K562 (cell line): ENCODE measurements around the gene RABEPK. TPM values are rescaled to one million over a fixed set of nuclear protein-coding genes. Genes with fewer than 3 reads are reported as not detected.

ENCODE experiments used
- ARNT ChIP-seq, 2 experiments: fragments of 450-650 bp; IDR thresholded peaks; 2 replicates each; pipeline ENCODE4 v1.6.1; 2016; ENCODE audit warnings: mild to moderate bottlenecking in 1 of 2
- DACH1 ChIP-seq: fragments of 450-650 bp; IDR thresholded peaks from 2 replicates; pipeline ENCODE4 v1.6.1; 2018; ENCODE audit not compliant: partially characterized antibody
- EP300 ChIP-seq: IDR thresholded peaks from 2 replicates; pipeline ENCODE4 v1.6.1; 2012; ENCODE audit warnings: low read length, improper control_type of control experiment
- ETV6 ChIP-seq, 3 experiments: fragments of 150-350 bp in 1 of 3; sonication (generic) in 1 of 3; formaldehyde crosslinking in 1 of 3; IDR thresholded peaks; 2 replicates each; pipeline versions ENCODE4 v1.6.1 to v1.8.0; 2014 to 2022; ENCODE audit warnings: borderline replicate concordance in 2 of 3, low read depth in 2 of 3, antibody characterized with exemption in 1 of 3, low read length in 1 of 3, mild to moderate bottlenecking in 1 of 3, missing genetic modification reagents in 1 of 3
- HNRNPUL1 ChIP-seq: fragments of 200-400 bp; formaldehyde crosslinking; IDR thresholded peaks from 2 replicates; pipeline ENCODE4 v1.6.1; 2017; ENCODE audit warnings: low read length
- IFI16 ChIP-seq: fragments of 250-450 bp; sonication (Bioruptor Pico); IDR thresholded peaks from 2 replicates; pipeline ENCODE4 v2.1.2; 2022; ENCODE audit warnings: mild to moderate bottlenecking, inconsistent platforms
- KHSRP ChIP-seq: fragments of 450-650 bp; IDR thresholded peaks from 2 replicates; pipeline ENCODE4 v1.6.1; 2017
- MCM3 ChIP-seq: fragments of 450-650 bp; IDR thresholded peaks from 2 replicates; pipeline ENCODE4 v1.6.1; 2016
- MCM7 ChIP-seq, 2 experiments: fragments of 450-650 bp; IDR thresholded peaks; 2 replicates each; pipeline ENCODE4 v1.6.1; 2016 to 2018
- NCOR1 ChIP-seq: fragments of 450-650 bp; IDR thresholded peaks from 2 replicates; pipeline ENCODE4 v1.6.1; 2016; ENCODE audit warnings: mild to moderate bottlenecking, moderate library complexity
- NFATC3 ChIP-seq: fragments of 450-650 bp; IDR thresholded peaks from 2 replicates; pipeline ENCODE4 v1.6.1; 2017; ENCODE audit warnings: mild to moderate bottlenecking
- NR2C1 ChIP-seq, 2 experiments: fragments of 450-650 bp; IDR thresholded peaks; 2 replicates each; pipeline ENCODE4 v1.6.1; 2017; ENCODE audit warnings: mild to moderate bottlenecking in 2 of 2, antibody characterized with exemption in 1 of 2, inconsistent platforms in 1 of 2, missing compliant biosample characterization in 1 of 2, missing genetic modification characterization in 1 of 2
- NR2C2 ChIP-seq, 2 experiments: fragments of 200-800 bp in 1 of 2; sonication (Bioruptor generic) in 1 of 2; sonication (generic) in 1 of 2; formaldehyde crosslinking in 1 of 2; IDR thresholded peaks; 2 replicates each; pipeline versions ENCODE4 v1.6.1 to v1.8.0; 2016 to 2022; ENCODE audit warnings: mild to moderate bottlenecking in 1 of 2, missing compliant biosample characterization in 1 of 2, missing genetic modification characterization in 1 of 2, missing genetic modification reagents in 1 of 2
- NR3C1 ChIP-seq: sonication (generic); formaldehyde crosslinking; IDR thresholded peaks from 2 replicates; pipeline ENCODE4 v1.8.1; 2022; ENCODE audit warnings: missing genetic modification reagents
- PML ChIP-seq: IDR thresholded peaks from 2 replicates; pipeline ENCODE4 v1.6.1; 2012; ENCODE audit warnings: low read length, inconsistent platforms
- POLR2A ChIP-seq: fragments of 450-650 bp; conservative IDR thresholded peaks from 2 replicates; pipeline ENCODE4 v1.6.1; 2016
- RBM14 ChIP-seq: fragments of 200-400 bp; formaldehyde crosslinking; IDR thresholded peaks from 2 replicates; pipeline ENCODE4 v1.6.1; 2018; ENCODE audit warnings: low read depth, mild to moderate bottlenecking, low read length, moderate library complexity, borderline replicate concordance; ENCODE audit not compliant: insufficient read depth
- RNF2 ChIP-seq: sonication (generic); IDR thresholded peaks from 2 replicates; pipeline ENCODE4 v1.6.1; 2016
- TBL1XR1 ChIP-seq, 2 experiments: IDR thresholded peaks; 2 replicates each; pipeline ENCODE4 v1.6.1; 2012; ENCODE audit warnings: improper control_type of control experiment in 2 of 2, low read length in 2 of 2, mild to moderate bottlenecking in 1 of 2
- TCF3 ChIP-seq: sonication (generic); formaldehyde crosslinking; IDR thresholded peaks from 2 replicates; pipeline ENCODE4 v1.4.0; 2020; ENCODE audit warnings: mild to moderate bottlenecking, missing genetic modification reagents
- THRAP3 ChIP-seq: fragments of 450-650 bp; IDR thresholded peaks from 2 replicates; pipeline ENCODE4 v1.6.1; 2016; ENCODE audit warnings: mild to moderate bottlenecking, inconsistent platforms, borderline replicate concordance
- ZNF121 ChIP-seq: sonication (generic); formaldehyde crosslinking; conservative IDR thresholded peaks from 2 replicates; pipeline ENCODE4 v1.8.0; 2022; ENCODE audit warnings: missing genetic modification reagents
- ZNF143 ChIP-seq: sonication (generic); formaldehyde crosslinking; IDR thresholded peaks from 2 replicates; pipeline ENCODE4 v1.9.0; 2022; ENCODE audit warnings: mild to moderate bottlenecking, missing genetic modification reagents
- polyA plus RNA-seq, 8 experiments: library from polyadenylated mRNA; depleted of rRNA in 4 of 8; stranded (reverse) in 5 of 8; unstranded in 3 of 8; fragments of >200 nt; fragmentation: Nextera tagmentation in 2 of 8; fragmentation: Illumina TruSeq in 1 of 8; extraction: Ambion mirVana in 2 of 8; extraction: Trizol in 1 of 8; gene quantifications; 2 replicates each; pipeline versions ENCODE4 v1.2.1 to v1.2.3, GENCODE V29; 2011 to 2014; ENCODE audit warnings: inconsistent platforms in 1 of 8, missing spikeins in 1 of 8
- total RNA-seq, 7 experiments: library from RNA; depleted of rRNA in 6 of 7; stranded (reverse); fragments of >200 nt in 6 of 7; fragmentation: Illumina TruSeq in 2 of 7; extraction: Trizol in 2 of 7; gene quantifications; 2 replicates each; pipeline versions ENCODE4 v1.2.1 to v1.2.3, GENCODE V29; 2011 to 2021; ENCODE audit warnings: low replicate concordance in 1 of 7
- TF ChIP-seq, protein P1 (sequence below): fragments of 450-650 bp; IDR thresholded peaks from 2 replicates; pipeline ENCODE4 v1.7.1; 2018; ENCODE audit warnings: mild to moderate bottlenecking, low read depth; ENCODE audit not compliant: partially characterized antibody
- TF ChIP-seq, protein P2 (sequence below): IDR thresholded peaks from 2 replicates; pipeline ENCODE4 v1.6.1; 2012; ENCODE audit warnings: low read depth, low read length, improper control_type of control experiment, borderline replicate concordance

RABEPK gene
- total and polyA plus RNA-seq, 9 of the 15 experiments (the other 6 are each of a cell fraction or from before 2014, with no cell fraction given) = 38.3 to 113 (median 52.8) TPM

DNA sequence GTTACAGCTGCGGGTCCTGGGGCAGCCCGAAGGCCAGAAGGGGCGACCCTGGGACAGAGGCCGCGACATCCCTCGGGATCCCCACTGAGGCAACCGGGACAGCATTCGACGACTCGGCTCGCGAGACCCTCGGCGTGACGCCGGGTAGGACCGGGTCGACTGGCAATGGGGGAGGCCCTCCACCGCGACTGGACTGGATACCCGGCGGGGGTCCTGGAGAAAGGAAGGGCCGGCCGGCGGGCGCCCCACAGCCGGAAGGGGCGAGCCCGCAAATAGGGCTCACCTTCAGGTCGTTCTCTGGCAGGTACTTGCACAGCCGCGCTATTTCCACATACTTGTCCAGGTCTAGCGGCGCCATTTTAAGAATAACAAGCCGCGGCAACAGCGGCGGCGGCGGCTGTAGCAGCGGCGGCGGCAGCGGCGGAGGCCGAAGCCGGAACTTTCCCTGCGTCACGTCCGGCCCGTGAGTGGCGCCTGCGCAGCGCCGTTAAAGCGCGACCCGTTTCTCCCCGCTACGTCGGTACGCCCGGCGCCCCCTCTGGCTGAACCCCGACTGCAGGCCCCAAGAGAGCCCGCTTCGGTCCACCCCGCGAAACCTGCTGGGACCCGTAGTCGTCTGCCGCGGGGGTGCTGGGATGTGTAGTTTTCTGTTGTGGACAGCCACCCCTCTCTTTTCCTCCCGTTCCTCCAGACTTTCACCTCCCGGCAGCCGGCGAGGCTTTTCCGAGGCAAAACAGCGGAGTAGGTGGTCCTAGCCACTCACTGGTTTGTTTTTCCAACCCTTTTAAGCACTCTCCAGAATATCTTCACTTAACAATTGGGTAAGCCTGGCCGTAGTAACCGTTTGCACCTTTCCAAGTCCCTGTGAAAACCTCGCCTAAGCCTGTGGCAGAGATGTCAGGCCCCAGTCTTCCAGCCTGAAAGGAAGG is 10.7 kb upstream of the RABEPK start, which contains the start of gene PPP6C (continued):
- TF ChIP-seq TCF3 (CRISPR knock-in tag) = peak; percentile 37; the same call in 1 of the 2 replicates
- peak; percentile 34; the same call in 1 of the 2 replicates for TF ChIP-seq NCOR1
- peak; percentile 77 for TF ChIP-seq NR2C1 (IDR thresholded peaks at IDR 0.05)
- peak; percentile 83 for TF ChIP-seq NR2C1 (tag; IDR thresholded peaks at IDR 0.05)
- TF ChIP-seq THRAP3 = no peak
- TF ChIP-seq NFATC3 = no peak
- no peak for TF ChIP-seq HNRNPUL1
- TF ChIP-seq NR3C1 (CRISPR knock-in tag) = 0 out of 2 replicates have a peak, but pooled peaks have one; percentile 15
- TF ChIP-seq MCM3 = no peak
- peak in 1 of 2 experiments; percentile 65; a peak in 2 of 4 replicates for TF ChIP-seq ARNT (IDR thresholded peaks at IDR 0.05)
- no peak for TF ChIP-seq KHSRP
- no peak for TF ChIP-seq MCM7 (IDR thresholded peaks at IDR 0.05)
- peak; percentile 84 for TF ChIP-seq POLR2A
- peak; percentile 98 for TF ChIP-seq ZNF143 (CRISPR knock-in tag)
- TF ChIP-seq TBL1XR1 (IDR thresholded peaks at IDR 0.05; ENCODE audit: low read length in 2 of 2) = peak in 1 of 2 experiments; percentile 73; a peak in 2 of 4 replicates
- TF ChIP-seq NR2C2 (CRISPR knock-in tag; IDR thresholded peaks at IDR 0.05) = peak; percentile 72
- TF ChIP-seq NR2C2 (tag; IDR thresholded peaks at IDR 0.05) = peak; percentile 91
- TF ChIP-seq RNF2 = peak; percentile 64; the same call in 1 of the 2 replicates
- TF ChIP-seq DACH1 = no peak
- no peak for TF ChIP-seq ETV6 (IDR thresholded peaks at IDR 0.05; ENCODE audit: borderline replicate concordance in 1 of 2, low read depth in 2 of 2, low read length in 1 of 2)
- TF ChIP-seq ETV6 (CRISPR knock-in tag; IDR thresholded peaks at IDR 0.05; ENCODE audit: borderline replicate concordance) = peak; percentile 62; the same call in 1 of the 2 replicates
- 0 out of 2 replicates have a peak, but pooled peaks have one; percentile 13 for TF ChIP-seq ZNF121 (CRISPR knock-in tag)
- 0 out of 2 replicates have a peak, but pooled peaks have one; percentile 10 for TF ChIP-seq RBM14
- no peak for TF ChIP-seq IFI16 (CRISPR knock-in tag)
- 0 out of 2 replicates have a peak, but pooled peaks have one; percentile 42 for TF ChIP-seq PML
- TF ChIP-seq, protein P1, sequence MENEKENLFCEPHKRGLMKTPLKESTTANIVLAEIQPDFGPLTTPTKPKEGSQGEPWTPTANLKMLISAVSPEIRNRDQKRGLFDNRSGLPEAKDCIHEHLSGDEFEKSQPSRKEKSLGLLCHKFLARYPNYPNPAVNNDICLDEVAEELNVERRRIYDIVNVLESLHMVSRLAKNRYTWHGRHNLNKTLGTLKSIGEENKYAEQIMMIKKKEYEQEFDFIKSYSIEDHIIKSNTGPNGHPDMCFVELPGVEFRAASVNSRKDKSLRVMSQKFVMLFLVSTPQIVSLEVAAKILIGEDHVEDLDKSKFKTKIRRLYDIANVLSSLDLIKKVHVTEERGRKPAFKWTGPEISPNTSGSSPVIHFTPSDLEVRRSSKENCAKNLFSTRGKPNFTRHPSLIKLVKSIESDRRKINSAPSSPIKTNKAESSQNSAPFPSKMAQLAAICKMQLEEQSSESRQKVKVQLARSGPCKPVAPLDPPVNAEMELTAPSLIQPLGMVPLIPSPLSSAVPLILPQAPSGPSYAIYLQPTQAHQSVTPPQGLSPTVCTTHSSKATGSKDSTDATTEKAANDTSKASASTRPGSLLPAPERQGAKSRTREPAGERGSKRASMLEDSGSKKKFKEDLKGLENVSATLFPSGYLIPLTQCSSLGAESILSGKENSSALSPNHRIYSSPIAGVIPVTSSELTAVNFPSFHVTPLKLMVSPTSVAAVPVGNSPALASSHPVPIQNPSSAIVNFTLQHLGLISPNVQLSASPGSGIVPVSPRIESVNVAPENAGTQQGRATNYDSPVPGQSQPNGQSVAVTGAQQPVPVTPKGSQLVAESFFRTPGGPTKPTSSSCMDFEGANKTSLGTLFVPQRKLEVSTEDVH = peak; percentile 83
- TF ChIP-seq EP300 = peak; percentile 47; the same call in 1 of the 2 replicates
- TF ChIP-seq, protein P2, sequence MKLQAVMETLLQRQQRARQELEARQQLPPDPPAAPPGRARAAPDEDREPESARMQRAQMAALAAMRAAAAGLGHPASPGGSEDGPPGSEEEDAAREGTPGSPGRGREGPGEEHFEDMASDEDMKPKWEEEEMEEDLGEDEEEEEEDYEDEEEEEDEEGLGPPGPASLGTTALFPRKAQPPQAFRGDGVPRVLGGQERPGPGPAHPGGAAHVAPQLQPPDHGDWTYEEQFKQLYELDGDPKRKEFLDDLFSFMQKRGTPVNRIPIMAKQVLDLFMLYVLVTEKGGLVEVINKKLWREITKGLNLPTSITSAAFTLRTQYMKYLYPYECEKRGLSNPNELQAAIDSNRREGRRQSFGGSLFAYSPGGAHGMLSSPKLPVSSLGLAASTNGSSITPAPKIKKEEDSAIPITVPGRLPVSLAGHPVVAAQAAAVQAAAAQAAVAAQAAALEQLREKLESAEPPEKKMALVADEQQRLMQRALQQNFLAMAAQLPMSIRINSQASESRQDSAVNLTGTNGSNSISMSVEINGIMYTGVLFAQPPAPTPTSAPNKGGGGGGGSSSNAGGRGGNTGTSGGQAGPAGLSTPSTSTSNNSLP = no peak
